Measurements from ENCODE around the gene KLK15.

The KLK15 gene

DNA sequence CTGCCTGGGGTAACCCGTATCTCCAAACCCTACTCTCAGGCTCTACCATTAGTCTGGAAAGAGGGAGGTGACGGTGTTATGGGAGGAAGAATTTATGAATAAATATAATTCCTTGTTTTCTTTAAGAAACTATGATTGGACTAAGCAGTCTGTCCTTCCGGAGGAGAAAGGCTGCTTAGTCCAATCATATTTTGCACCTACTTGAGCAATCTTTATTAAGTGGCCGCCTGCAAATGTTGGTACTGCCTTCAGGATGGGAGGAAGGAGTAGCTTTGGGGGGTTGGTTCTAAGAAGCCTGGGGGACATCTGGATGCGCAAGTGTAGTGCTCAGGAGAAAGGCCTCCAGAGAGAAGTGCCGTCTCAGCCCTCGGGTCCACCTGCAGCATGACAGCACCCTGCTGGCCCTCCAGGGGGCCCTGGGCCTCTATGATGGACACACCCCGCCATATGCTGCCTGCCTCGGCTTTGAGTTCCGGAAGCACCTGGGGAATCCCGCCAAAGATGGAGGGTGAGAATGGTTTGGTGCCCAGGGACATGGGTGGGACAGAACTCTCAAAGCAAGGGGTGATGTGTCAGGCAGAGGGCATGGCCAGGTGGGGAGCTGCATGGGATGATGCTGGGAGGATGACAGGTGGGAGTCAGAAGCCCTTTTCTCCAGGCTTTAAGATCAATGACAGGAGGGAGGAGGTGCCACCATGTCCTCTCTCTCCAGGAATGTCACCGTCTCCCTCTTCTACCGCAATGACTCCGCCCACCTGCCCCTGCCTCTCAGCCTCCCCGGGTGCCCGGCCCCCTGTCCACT is 39.1 kb downstream of the KLK15 start:
- Histone ChIP-seq H3K4me2 (ENCODE audit: low read length) (peak overlapping the region; percentile 3; the same call in 1 of the 2 replicates), H3K9ac (ENCODE audit: low read length) (no peak overlapping the region), H3K4me3 (ENCODE audit: low read length) (no peak overlapping the region), H3K79me2 (ENCODE audit: low read length) (peaks cover 11% of the 10 kb centered on the region), H3K36me3 (replicated peaks; ENCODE audit: low read depth, low read length) (peaks cover 40% of the 10 kb centered on the region), H3K4me1 (ENCODE audit: low read length) (peaks cover 8% of the 10 kb centered on the region), H2AFZ (ENCODE audit: low read depth, low read length) (no peak overlapping the region), H3K27me3 (ENCODE audit: low read depth, low read length) (no peaks in the 10 kb centered on the region), H4K20me1 (ENCODE audit: insufficient read depth, low read length) (peaks cover 46% of the 10 kb centered on the region), H3K9me3 (ENCODE audit: insufficient read depth, low read length) (no peaks in the 10 kb centered on the region), H3K27ac (ENCODE audit: low read length) (no peak overlapping the region)
- TF ChIP-seq CTCF (IDR thresholded peaks at IDR 0.05; ENCODE audit: low read depth, low read length) (peak; percentile 41), EZH2phosphoT487 (IDR thresholded peaks at IDR 0.05; ENCODE audit: low read depth) (no peak)

DNA sequence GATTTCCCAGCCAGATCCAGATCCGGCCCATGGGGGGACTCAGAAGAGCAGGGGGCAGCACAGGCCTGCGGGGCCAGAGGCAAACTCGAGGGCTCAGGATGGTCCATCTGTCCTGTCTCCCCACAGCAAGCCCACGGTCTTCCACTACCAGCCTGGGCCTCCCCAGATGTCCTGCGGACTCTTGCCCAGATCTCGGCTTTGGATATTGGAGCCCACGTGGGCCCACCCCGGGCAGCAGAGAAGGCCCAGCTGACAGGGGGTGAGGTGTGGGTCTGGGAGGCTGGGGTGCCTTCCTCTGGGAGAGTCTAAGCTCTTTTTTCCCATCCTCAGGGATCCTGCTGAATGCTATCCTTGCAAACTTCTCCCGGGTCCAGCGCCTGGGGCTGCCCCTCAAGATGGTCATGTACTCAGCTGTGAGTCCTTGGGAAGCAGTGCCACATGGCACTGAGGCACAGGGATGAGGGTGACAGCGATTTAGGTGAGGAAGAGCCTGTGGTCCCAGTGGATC is 39.8 kb downstream of the KLK15 start:
- H3K4me3 ChIP-seq (ENCODE audit: low read length), result no peak overlapping the region
- H3K9me3 ChIP-seq (ENCODE audit: insufficient read depth, low read length), result no peaks in the 10 kb centered on the region
- peaks cover 40% of the 10 kb centered on the region for H4K20me1 ChIP-seq (ENCODE audit: insufficient read depth, low read length)
- peaks cover 8% of the 10 kb centered on the region for H3K4me1 ChIP-seq (ENCODE audit: low read length)
- no peak overlapping the region for H3K27ac ChIP-seq (ENCODE audit: low read length)
- H3K9ac ChIP-seq (ENCODE audit: low read length), result no peak overlapping the region
- TF ChIP-seq EZH2phosphoT487 (IDR thresholded peaks at IDR 0.05; ENCODE audit: low read depth), result no peak
- no peak for TF ChIP-seq CTCF (IDR thresholded peaks at IDR 0.05; ENCODE audit: low read depth, low read length)
- no peak overlapping the region for H3K4me2 ChIP-seq (ENCODE audit: low read length)
- no peaks in the 10 kb centered on the region for H3K27me3 ChIP-seq (ENCODE audit: low read depth, low read length)
- no peak overlapping the region for H2AFZ ChIP-seq (ENCODE audit: low read depth, low read length)
- peaks cover 5% of the 10 kb centered on the region; the same call in 1 of the 2 replicates for H3K79me2 ChIP-seq (ENCODE audit: low read length)
- peaks cover 33% of the 10 kb centered on the region for H3K36me3 ChIP-seq (replicated peaks; ENCODE audit: low read depth, low read length)

- H3K4me1 ChIP-seq (ENCODE audit: low read length), result peaks cover 8% of the 10 kb centered on the region
- H3K9ac ChIP-seq (ENCODE audit: low read length), result no peak overlapping the region
- peaks cover 22% of the 10 kb centered on the region for H3K36me3 ChIP-seq (replicated peaks; ENCODE audit: low read depth, low read length)
- H4K20me1 ChIP-seq (ENCODE audit: insufficient read depth, low read length), result peaks cover 29% of the 10 kb centered on the region
- H3K27ac ChIP-seq (ENCODE audit: low read length), result no peak overlapping the region
- H3K4me2 ChIP-seq (ENCODE audit: low read length), result no peak overlapping the region
- H3K9me3 ChIP-seq (ENCODE audit: insufficient read depth, low read length), result no peaks in the 10 kb centered on the region
- TF ChIP-seq EZH2phosphoT487 (IDR thresholded peaks at IDR 0.05; ENCODE audit: low read depth) (no peak), CTCF (IDR thresholded peaks at IDR 0.05; ENCODE audit: low read depth, low read length) (no peak)
- no peak overlapping the region for H3K4me3 ChIP-seq (ENCODE audit: low read length)
- H3K27me3 ChIP-seq (ENCODE audit: low read depth, low read length), result no peaks in the 10 kb centered on the region
- H3K79me2 ChIP-seq (ENCODE audit: low read length), result no peaks in the 10 kb centered on the region
- H2AFZ ChIP-seq (ENCODE audit: low read depth, low read length), result no peak overlapping the region
Measured at GRCh38 chr19:50792272-50793250, 40.8 kb downstream of the KLK15 start.

All from OCI-LY3 (cell line).